ENCODE data around the gene GAL3ST2.

DNA sequence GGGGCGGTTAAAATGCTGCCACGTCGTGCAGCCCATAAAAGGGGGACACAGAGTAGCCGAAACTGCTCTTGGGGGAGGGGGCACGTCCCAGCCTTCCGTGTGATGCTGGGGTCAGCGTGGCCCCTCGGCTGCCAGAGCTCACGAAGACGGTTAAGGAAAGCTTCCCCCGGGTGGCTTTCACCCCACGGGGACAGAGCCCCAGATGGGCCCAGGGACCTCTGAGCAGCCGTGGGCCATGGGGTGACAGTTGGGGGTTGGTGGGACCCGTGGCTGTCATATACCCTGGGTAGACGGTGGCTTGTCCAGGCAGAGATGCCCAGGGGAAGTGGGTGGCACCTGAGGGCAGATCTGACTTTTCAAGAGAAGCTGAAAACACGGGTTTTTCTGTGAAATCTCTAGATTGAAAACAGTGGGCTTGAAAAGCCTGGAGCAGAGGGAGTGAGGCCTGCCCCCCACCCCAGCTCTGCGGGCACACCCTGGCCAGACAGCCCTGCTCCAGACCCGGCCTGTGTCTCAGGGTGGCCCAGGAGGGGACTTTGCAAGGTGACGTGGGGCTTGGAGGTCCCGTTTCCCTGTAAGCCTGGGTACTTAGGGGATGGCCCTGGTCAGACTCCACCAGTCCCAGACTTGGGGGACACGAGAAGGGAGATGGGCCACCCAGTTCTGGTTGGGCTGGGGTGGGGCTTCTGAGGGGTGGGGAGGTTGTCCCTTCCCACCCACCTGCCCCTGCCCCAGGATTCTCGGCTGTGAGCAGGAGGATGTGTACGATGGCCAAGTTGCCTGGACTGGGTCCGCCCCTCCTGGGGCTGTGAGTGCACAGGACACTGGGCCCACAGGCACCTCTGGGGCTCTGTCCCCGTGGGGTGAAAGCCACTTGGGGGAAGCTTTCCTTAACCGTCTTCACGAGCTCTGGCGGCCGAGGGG, 33.0 kb downstream of the GAL3ST2 start:
- TF ChIP-seq CTCF (IDR thresholded peaks at IDR 0.05) (no peak), POLR2A (IDR thresholded peaks at IDR 0.05) (no peak)

Measured in uterus (tissue), 2 donors.